Activated CD4-positive, alpha-beta T cell treated with anti-CD3 and anti-CD28 coated beads, Interleukin-2, amount 50 U/mL, for 24 hours (primary cell): Measurements from ENCODE around the gene PMM2.
"Not testable (repeated sequence)": the region's sequence is repeated elsewhere in the genome, so short reads cannot be mapped to it uniquely, and the experiment has no call there.

Source experiments
- DNase-seq, 2 donors: peaks; one replicate each; pipeline ENCODE4 v3.0.0-alpha.2; 2020; ENCODE audit warnings: low read depth in 1 of 2, low spot score in 1 of 2

The PMM2 gene

DNA sequence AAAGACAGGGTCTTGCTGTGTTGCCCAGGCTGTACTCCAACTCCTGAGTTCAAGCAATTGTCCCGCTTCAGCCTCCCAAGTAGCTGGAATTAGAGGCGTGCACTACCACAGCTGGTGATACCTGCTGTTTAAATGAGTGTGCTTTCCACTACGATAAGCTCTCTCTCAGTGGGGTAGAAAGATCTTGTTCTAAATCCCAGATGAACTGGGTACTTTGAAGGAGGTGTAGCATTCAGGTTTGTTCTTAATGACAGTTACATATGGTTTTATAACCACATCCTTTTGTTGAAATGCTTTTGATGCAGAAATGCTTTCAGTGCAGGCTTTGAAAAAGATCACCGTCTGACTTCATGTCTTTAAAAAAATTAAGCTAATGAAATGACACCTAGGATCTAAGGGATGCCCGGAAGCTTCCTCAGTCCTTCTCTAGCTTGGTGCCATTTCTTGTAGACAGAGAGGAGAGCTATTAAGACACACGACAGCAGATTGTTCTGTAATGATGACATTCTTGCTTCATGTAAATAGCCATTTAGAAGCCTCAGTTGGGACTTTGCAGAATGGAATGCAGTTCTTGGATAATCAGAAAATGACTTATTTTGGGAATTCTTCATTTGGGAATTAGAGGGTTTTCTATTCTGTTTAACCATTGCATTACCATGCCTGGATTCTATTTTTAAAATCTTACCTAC is 19.5 kb downstream of the PMM2 start:
- DNase-seq: no peak

DNA sequence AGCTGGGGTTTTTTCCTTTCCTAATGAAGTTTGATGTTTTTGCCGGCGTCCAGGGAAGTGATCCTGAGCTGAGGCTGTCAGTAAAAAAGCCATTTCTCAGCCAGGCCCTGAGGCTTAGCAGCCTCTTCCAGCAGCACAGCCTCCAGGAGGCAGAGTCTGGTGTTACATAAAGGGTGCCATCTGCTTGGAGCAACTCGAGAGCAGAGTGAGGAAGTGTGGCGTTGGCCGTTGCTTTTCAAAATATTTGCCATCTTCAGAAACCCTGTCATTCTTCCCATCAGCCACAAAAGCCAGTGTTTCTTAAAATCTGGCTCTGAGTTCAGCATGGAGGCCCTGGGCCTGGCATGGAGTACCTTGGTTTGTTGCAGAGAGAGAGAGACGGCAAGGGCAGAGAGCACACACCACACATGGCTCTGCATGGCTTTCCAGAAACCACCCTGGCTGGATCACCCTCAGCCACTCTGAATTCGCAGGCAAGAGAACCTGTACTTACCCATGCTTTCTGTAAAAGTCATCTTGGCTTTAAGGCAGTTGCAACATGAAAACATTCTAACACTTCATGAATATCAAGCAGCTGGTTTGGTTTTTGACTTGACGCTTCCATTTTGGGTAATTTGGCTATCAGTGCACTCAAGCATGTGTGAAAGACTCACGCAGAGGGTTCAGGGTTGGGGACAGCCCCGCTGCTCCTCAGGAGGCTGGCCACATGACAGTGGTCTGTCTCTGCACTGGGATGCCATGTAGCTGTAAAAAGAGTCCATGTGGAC is 21.0 kb downstream of the PMM2 start:
- no peak for DNase-seq

DNA sequence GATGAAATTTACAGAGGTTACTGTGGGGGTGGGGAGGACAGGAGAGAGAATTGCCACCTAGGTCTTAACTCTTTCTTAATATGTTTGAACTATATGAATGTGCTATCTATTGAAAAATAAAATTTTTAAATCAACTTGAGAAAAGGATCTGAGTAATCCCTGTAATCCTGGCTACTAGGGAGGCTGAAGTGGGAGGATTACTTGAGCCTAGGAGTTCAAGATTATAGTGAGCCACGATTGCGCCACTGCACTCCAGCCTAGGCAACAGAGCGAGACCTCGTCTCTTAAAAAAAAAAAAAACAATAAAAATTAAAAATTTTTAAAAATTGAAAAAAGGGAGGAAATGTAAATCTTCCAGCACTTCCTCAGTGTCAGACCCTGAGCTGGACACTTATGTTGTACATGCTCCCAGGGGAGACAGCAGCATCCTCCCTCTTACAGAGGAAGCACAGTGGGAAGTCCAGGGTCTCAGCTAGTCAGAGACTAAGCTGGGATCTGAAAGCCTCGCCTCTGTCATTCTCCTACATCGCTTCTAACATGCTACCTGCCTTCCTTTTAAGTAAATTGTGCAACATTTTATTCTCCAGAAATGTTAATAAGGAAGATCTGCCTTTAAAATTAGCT is 21.9 kb downstream of the PMM2 start:
- no peak for DNase-seq

DNA sequence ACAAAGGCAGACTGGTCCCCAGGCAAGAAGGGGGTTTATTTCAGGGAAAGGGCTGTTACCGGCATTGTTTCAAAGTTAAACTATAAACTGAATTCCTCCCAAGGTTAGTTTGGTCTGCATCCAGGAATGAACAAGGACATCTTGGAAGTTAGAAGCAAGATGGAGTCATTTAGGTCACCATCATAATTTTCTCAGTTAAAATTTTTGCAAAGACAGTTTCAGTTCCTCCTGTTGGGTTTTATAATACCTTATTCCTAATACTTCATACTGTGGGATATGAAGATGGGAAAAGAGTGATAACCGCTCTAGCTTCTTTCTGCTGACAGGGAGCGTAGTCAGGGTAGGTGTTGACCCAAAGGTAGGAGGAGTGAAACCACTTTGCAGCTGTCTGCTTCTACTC is 24.8 kb downstream of the PMM2 start:
- no peak for DNase-seq

DNA sequence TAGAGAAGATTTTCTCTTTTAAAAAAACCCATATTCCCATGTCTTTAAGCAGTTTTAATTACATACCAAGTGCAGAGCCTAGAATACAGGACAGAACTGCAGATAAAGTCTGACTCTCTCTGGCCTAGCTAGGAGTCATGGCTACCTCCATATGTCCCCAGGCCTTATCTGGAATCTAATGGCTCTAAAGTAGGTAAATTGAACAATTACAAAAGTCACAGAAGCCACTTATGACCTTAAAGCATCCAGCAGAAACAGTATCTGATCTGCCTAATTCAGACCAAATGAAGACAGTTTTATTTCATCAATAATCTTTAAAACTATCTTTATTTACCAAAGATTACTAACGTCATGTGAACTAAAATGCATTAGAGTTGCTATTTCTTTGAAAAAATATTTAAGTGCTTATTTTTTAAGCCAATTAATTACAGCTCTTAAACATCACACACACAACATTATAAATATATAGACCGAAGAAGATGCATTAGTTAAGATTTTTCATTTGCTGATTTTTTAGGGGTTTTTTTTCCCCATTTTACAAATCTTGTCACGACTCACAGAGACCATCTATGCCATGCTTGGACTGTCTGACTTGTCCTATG is 28.7 kb downstream of the PMM2 start:
- DNase-seq: no peak

DNA sequence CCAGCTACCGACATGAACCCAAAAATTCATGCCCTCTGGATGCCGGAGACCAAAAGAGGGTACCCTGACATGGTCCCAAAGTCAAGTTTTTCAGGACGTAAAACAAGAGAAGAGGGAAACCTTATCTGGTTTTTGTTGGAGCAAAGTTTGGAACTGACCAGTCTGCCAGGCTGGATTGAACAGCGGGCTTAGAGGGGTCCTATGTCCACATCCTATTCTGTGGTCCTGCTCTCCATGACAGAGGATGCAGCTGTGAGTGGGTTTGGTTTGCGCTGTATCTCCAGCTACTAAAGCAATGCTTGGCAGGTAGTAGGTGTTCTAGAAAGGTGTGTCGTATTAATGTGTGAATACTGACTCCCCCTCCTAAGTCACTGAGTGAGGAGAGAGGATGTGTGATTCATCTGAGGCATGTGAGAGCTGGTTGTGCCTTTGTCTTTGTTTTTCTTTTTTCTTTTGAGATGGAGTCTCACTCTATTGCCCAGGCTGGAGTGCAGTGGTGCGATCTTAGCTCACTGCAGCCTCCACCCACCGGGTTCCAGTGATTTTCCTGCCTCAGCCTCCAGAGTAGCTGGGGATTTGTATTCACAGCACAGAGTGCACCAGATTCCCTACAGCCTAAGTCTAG is 31.0 kb downstream of the PMM2 start:
- no peak for DNase-seq

DNA sequence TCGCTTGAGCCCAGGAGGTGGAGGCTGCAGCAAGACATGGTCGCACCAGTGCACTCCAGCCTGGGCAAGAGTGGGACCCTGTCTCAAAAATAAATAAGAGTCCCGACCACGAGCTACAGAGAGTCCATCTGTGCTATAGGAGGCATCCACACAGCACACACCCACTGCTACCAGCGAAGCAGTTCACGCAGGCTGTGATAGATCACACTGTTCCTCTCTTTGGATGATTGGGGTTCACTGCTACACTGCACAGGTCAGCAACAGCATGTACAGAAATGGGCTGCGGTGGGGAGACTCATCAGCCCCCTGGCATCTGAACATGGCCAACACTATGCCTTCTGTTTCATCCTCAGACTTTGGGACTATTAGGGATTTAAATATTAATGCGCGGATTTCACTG is 33.8 kb downstream of the PMM2 start:
- no peak for DNase-seq

DNA sequence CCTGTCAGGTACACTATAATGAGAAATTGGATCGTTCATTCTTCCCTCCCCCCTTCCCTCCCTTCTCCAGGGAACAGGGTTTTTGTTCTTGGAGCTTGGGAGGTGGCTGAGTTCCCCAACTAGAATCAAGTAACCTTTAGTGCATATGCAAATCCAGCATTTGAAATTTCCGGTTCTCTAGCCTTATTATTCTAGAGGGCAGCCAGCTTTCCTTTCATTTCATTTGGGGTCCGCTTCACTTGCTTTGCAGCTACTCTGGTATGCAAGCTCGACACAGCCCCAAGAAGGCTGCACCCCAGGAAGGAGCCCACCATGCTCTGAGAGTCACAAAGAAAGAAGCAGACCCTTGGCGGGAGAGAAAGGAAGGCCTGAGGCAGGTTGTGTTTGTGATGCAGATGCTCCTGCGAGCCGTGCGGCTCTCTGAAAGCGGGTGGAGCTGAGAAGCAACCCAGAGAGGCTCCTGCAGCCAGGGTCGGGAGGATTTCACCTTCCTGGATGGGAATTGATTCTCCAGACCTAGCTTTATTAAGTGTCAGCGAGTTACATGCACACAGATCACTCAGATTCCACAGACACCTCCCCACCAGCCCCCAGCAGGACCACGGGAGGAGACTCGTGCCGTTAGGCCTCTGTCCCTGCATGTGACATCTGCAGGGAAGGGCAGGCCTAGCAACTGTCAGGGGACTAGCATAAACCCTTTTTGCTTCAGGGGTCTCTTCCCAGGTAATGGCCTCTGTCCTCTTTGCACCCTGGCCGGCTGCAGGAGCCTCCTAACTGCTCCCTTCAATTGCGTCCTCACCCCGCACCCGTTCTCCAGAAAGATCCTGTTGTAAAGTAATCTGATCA is 34.5 kb downstream of the PMM2 start:
- no peak for DNase-seq

DNA sequence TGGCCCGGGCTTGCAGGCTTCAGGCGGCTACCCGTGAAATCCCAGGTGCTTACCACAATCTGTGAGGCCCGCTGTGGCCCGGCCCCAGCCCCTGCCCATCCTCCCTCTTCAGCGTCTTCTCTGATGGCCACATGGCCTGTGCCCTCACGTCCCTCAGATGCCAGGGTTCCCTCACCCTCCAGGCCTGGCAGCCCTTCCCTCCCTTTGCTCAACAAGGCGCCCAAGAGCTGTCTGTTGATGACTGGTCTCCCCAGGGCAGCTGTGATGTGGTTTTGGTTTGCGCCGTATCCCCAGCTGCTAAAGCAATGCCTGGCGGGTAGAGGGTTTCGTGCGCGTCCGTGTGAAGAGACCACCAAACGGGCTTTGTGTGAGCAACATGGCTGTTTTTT is 35.1 kb downstream of the PMM2 start:
- DNase-seq: no peak

DNA sequence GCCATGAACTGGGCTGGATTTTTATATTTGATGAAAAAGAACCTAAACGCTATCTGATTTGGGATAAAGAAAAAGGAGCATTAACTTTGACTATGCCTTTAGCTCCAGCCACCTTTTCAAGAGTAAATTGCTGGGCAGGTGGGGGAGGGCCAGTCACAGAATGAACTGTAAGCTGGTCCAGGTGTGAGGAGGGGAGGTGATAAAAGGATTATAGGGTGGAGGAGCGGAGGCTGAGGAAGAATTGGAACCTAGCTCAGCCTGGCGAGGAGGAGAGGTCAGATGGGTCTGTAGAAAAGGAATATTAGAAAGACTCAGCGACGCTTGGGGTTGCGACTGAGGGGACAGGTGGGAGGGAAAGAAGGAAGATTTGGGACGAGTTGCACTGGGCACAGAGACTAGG is 39.2 kb downstream of the PMM2 start:
- DNase-seq: not testable (repeated sequence)

DNA sequence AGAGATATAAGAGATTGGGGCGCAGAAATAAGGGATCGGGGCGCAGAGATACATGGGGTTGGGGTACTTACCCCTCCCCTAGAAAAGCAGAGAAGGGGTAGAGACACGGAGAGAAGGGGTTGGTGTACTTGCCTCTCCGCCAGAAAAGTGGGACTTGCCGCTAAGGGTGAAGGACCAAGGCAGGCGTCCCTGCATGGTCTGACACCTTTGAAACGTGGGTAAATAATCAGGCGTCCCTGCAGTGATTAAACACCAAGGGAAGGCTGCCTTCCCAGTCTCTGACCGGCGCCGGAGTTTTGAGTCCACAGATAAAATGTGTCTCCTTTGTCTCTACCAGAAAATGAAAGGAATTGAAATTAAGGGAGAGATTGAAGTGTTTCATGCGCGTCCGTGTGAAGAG is 40.0 kb downstream of the PMM2 start:
- DNase-seq: not testable (repeated sequence)

DNA sequence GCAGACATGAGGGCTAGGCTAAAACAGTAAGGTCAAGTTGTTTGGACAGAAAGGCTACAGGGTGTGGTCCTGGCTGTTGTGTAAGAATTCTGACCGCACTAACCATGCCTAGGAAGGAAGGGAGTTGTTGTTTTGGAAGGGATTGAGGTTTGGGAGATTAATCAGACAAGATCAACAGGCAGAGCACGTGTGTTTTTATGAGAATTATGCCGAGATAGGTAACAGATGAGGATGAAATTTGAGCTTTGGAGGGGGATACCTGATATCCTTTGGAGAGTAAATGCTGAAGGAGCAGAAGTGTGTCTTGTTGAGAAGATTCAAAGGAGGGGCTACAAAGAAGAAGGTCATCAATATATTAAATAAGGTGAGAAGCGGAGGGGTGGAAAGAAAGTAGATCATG is 44.4 kb downstream of the PMM2 start:
- not testable (repeated sequence) for DNase-seq

DNA sequence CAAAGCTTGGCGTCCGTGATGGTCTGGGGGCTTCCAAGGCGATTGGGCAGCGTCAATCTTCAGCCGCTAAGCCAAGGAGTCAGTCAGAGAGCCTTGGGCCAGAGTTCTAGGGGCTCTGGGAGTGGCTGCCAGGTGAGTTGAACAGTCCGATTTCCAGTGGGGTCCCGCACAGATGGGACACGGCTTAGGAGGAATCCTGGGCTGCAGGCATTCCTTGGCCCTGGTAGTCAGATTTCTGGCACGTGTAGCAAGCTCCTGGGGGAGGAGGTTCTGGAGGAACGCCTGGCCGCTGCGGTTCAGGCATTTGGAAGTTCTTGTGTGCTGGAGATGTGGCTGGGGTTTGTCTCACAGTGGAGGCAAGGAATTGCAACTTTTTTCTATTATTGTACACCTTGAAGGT is 45.7 kb downstream of the PMM2 start:
- DNase-seq: not testable (repeated sequence)

DNA sequence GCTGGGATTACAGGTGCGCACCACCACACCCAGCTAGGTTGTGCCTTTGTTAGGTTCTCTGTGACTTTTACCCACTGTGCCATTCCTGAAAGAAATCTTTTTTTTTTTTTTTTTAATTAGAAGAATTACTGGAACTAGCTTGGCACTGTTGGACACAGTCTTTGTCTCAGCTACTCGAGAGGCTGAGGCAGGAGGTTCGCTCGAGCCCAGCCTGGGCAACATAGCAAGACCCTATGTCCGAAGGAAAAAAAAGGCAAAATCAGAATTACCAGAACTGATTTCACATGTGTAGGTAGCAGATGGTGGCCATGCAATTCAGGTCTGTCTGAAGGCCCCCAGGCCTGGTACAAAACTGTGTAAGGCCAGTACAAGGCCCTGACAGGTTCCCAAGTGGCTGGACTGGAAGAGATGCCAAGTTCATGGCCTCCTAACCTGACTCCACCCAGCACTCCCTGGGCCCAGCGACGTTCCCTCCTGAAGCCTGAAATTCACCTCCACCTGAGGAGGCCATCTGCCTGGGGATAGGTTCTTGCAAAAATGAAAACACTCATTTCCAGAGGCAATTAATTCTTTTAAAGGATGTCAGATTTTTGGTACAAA is 48.2 kb downstream of the PMM2 start:
- no peak for DNase-seq

DNA sequence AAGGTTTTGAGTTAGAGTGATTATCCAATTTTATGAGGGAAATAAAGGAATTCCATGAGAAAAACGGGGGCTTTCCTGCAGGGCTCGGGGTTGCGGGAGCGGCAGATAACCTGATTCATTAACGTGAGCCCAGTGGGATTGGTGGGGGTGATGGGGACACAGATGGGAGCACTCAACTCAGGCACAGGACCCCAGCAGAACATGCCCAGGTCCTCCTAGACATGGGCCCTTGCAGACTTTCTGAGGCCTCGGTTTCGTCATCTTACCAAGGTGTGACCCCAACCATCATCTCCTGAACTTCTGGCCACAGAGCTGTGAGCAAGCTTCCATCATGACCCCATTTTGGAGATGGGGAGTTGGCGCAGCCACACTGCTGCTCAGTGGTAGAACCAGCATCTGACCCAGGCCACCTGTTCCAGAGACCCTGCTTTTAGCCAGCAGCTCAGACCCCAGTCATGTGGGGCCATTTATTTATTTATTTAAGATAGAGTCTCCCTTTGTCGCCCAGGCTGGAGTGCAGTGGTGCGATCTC is 48.8 kb downstream of the PMM2 start:
- no peak for DNase-seq

DNA sequence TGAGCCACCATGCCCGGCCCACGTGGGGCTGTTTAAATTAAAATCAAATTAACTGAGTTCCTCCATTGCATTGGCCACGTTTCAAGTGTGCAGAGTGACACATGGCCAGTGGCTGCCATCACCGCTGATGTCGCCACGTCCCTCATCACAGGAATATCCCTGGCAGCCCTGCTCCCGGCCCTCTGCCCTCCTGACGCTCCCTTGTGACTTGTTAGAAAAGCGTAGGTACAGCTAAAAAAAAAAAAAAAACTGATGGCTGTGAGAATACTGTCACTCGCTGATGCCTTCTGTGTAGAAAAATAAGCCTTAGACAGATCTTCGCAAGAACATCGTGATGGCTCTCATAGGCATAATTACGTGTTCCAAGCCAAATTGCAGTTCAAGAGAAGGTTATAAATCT is 49.5 kb downstream of the PMM2 start:
- no peak for DNase-seq

DNA sequence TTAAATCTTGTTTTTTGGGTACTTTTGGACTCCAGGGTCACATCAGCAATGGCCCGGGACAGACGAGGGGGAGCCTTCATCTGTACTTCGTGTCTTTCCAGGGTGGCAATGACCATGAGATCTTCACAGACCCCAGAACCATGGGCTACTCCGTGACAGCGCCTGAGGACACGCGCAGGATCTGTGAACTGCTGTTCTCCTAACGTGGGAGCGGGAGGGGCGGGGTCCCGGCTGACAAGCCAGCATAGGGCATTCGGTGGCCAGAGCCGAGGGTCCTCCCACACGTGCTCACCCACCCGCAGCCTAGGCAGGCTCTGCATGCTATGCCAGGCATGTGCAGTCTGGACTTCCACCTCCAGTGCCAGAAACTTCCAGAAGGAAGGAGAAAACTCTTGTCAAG is 50.0 kb downstream of the PMM2 start:
- no peak for DNase-seq

DNA sequence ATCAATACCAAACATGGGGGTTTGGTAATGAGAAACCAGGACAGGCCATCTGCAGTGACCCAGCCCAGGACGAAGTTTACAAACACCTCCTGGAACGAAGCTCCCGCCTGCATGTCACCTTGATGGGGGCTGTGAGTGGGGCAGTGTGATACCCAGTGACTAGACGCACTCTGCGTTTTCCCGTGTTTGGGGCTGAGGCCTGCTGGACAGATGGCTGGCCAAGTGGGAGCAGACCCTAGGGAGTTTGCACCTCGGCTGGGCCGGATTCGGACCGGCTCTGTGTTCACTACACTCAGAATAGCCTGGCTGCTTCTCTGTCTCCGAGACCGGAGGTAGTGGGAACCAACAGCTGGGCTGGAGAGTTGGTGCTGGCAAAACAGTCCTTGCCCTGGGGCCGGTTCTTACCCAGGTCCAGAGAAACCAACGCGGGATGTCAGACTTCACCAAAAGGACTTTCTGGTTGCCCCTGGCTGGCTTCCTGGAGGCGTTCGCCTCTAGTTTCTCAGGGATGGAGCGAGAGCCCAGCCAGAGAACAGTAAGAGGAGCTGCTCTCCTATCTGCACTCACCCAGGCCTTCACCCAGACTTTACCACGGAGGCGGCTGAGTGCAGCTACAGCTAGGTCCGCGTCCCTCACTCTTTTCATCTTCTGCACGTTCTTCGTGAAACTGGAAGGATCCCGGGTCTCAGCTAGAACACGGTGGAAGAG is 50.7 kb downstream of the PMM2 start:
- no peak for DNase-seq

DNA sequence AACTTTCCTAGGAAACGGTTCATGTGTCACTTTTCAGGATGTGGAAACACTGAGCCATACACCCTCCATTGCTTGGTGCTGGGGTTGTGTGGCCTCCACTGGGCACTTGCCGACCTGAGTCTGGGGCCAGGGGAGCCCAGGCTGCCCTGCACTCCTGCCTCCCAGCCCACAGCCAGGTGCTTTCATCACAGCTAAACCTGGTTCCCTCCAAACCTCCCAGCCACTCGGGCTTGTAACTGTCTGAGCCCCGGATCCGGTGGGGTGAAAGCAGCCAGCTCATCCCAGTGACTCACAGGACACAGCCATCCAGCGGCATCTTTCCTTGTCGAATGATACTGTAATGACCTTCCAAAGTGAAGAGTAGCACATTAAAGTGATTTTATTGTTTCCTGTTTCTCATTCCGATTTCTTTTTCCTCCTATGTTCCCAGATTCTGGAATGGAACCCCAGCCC is 51.3 kb downstream of the PMM2 start:
- DNase-seq: no peak
